HepG2 (cell line): Measurements from ENCODE around the gene AJUBA. TPM values are rescaled to one million over a fixed set of nuclear protein-coding genes. Genes with fewer than 3 reads are reported as not detected.

Experiments used
- CENPT ChIP-seq: sonication (generic); formaldehyde crosslinking; IDR thresholded peaks from 2 replicates; pipeline ENCODE4 v1.8.0; 2022; ENCODE audit warnings: low read depth, mild to moderate bottlenecking, moderate library complexity, missing genetic modification reagents
- FOXK2 ChIP-seq: fragments of 450-650 bp; IDR thresholded peaks from 2 replicates; pipeline ENCODE4 v1.6.1; 2016
- GFI1 ChIP-seq: sonication (generic); formaldehyde crosslinking; IDR thresholded peaks from 2 replicates; pipeline ENCODE4 v1.5.0; 2020; ENCODE audit warnings: missing genetic modification reagents, mild to moderate bottlenecking, borderline replicate concordance
- HNRNPUL1 ChIP-seq: fragments of 200-400 bp; formaldehyde crosslinking; IDR thresholded peaks from 2 replicates; pipeline ENCODE4 v1.6.1; 2017; ENCODE audit warnings: low read depth, mild to moderate bottlenecking, low read length, moderate library complexity
- KIAA2018 ChIP-seq: sonication (generic); formaldehyde crosslinking; IDR thresholded peaks from 2 replicates; pipeline ENCODE4 v1.5.0; 2020; ENCODE audit warnings: mild to moderate bottlenecking, missing genetic modification reagents, borderline replicate concordance
- NFE2L1 ChIP-seq: sonication (generic); formaldehyde crosslinking; IDR thresholded peaks from 2 replicates; pipeline ENCODE4 v1.4.0; 2020; ENCODE audit warnings: missing genetic modification reagents, mild to moderate bottlenecking, borderline replicate concordance
- POLR2A ChIP-seq, 2 experiments: IDR thresholded peaks; 2 replicates each; pipeline ENCODE4 v1.6.1; 2011; ENCODE audit warnings: low read depth in 2 of 2, low read length in 2 of 2, mild to moderate bottlenecking in 1 of 2, moderate library complexity in 1 of 2; ENCODE audit not compliant: insufficient read depth in 1 of 2
- SRY ChIP-seq: sonication (generic); formaldehyde crosslinking; IDR thresholded peaks from 2 replicates; pipeline ENCODE4 v1.8.0; 2022; ENCODE audit warnings: mild to moderate bottlenecking, missing genetic modification reagents
- TOE1 ChIP-seq: sonication (generic); formaldehyde crosslinking; IDR thresholded peaks from 2 replicates; pipeline ENCODE4 v1.4.0; 2020; ENCODE audit warnings: mild to moderate bottlenecking, missing genetic modification reagents
- ZNF83 ChIP-seq: sonication (generic); formaldehyde crosslinking; IDR thresholded peaks from 2 replicates; pipeline ENCODE4 v1.4.0; 2020; ENCODE audit warnings: missing genetic modification reagents, mild to moderate bottlenecking, borderline replicate concordance
- ZSCAN30 ChIP-seq: sonication (generic); formaldehyde crosslinking; IDR thresholded peaks from 2 replicates; pipeline ENCODE4 v1.5.0; 2020; ENCODE audit warnings: mild to moderate bottlenecking, missing genetic modification reagents
- polyA plus RNA-seq, 8 experiments: library from polyadenylated mRNA; depleted of rRNA in 3 of 8; stranded (reverse) in 7 of 8; unstranded in 1 of 8; fragments of >200 nt; fragmentation: Illumina TruSeq in 4 of 8; extraction: Trizol in 4 of 8; gene quantifications; 2 replicates each; pipeline versions ENCODE4 v1.2.1 to v1.2.3, GENCODE V29; 2011 to 2016; ENCODE audit warnings: low read depth in 4 of 8, missing spikeins in 1 of 8, mixed read lengths in 1 of 8; ENCODE audit not compliant: insufficient read depth in 1 of 8
- total RNA-seq, 5 experiments: library from RNA; depleted of rRNA; stranded (reverse); fragments of >200 nt; fragmentation: Illumina TruSeq; extraction: Trizol; gene quantifications; 2 replicates each; pipeline ENCODE4 v1.2.3, GENCODE V29; 2016; ENCODE audit warnings: low read depth in 1 of 5
- TF ChIP-seq, protein P1 (sequence below): sonication (generic); formaldehyde crosslinking; IDR thresholded peaks from 2 replicates; pipeline ENCODE4 v1.5.0; 2020; ENCODE audit warnings: mild to moderate bottlenecking, missing genetic modification reagents
- TF ChIP-seq, protein P2 (sequence below): sonication (generic); formaldehyde crosslinking; IDR thresholded peaks from 2 replicates; pipeline ENCODE4 v1.5.0; 2020; ENCODE audit warnings: mild to moderate bottlenecking, missing genetic modification reagents
- TF ChIP-seq, protein P3 (sequence below): sonication (generic); formaldehyde crosslinking; IDR thresholded peaks from 2 replicates; pipeline ENCODE4 v1.9.0; 2022; ENCODE audit warnings: missing genetic modification reagents, mild to moderate bottlenecking, borderline replicate concordance

AJUBA gene
- total and polyA plus RNA-seq, 2 of the 13 experiments (the other 11 are each of a cell fraction or from before 2014, with no cell fraction given) = 157 to 241 TPM

- TF ChIP-seq, protein P1, sequence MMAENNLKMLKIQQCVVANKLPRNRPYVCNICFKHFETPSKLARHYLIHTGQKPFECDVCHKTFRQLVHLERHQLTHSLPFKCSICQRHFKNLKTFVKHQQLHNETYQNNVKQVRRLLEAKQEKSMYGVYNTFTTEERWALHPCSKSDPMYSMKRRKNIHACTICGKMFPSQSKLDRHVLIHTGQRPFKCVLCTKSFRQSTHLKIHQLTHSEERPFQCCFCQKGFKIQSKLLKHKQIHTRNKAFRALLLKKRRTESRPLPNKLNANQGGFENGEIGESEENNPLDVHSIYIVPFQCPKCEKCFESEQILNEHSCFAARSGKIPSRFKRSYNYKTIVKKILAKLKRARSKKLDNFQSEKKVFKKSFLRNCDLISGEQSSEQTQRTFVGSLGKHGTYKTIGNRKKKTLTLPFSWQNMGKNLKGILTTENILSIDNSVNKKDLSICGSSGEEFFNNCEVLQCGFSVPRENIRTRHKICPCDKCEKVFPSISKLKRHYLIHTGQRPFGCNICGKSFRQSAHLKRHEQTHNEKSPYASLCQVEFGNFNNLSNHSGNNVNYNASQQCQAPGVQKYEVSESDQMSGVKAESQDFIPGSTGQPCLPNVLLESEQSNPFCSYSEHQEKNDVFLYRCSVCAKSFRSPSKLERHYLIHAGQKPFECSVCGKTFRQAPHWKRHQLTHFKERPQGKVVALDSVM (CRISPR knock-in tag) = no peak
- TF ChIP-seq GFI1 (CRISPR knock-in tag) (no peak), NFE2L1 (CRISPR knock-in tag) (no peak), SRY (no peak), TOE1 (CRISPR knock-in tag) (no peak), KIAA2018 (CRISPR knock-in tag) (no peak), FOXK2 (no peak), ZNF83 (CRISPR knock-in tag) (no peak), HNRNPUL1 (no peak), ZSCAN30 (no peak), POLR2A (IDR thresholded peaks at IDR 0.05; ENCODE audit: insufficient read depth in 1 of 2, low read depth in 2 of 2, low read length in 2 of 2) (no peak), CENPT (CRISPR knock-in tag) (no peak)
- TF ChIP-seq, protein P2, sequence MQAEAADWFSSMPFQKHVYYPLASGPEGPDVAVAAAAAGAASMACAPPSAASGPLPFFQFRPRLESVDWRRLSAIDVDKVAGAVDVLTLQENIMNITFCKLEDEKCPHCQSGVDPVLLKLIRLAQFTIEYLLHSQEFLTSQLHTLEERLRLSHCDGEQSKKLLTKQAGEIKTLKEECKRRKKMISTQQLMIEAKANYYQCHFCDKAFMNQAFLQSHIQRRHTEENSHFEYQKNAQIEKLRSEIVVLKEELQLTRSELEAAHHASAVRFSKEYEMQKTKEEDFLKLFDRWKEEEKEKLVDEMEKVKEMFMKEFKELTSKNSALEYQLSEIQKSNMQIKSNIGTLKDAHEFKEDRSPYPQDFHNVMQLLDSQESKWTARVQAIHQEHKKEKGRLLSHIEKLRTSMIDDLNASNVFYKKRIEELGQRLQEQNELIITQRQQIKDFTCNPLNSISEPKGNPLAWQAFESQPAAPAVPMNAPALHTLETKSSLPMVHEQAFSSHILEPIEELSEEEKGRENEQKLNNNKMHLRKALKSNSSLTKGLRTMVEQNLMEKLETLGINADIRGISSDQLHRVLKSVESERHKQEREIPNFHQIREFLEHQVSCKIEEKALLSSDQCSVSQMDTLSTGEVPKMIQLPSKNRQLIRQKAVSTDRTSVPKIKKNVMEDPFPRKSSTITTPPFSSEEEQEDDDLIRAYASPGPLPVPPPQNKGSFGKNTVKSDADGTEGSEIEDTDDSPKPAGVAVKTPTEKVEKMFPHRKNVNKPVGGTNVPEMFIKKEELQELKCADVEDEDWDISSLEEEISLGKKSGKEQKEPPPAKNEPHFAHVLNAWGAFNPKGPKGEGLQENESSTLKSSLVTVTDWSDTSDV (CRISPR knock-in tag) = no peak
- TF ChIP-seq, protein P3, sequence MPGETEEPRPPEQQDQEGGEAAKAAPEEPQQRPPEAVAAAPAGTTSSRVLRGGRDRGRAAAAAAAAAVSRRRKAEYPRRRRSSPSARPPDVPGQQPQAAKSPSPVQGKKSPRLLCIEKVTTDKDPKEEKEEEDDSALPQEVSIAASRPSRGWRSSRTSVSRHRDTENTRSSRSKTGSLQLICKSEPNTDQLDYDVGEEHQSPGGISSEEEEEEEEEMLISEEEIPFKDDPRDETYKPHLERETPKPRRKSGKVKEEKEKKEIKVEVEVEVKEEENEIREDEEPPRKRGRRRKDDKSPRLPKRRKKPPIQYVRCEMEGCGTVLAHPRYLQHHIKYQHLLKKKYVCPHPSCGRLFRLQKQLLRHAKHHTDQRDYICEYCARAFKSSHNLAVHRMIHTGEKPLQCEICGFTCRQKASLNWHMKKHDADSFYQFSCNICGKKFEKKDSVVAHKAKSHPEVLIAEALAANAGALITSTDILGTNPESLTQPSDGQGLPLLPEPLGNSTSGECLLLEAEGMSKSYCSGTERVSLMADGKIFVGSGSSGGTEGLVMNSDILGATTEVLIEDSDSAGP (CRISPR knock-in tag) = no peak
Measured at GRCh38 chr14:22978487-22978837, 3.9 kb downstream of the AJUBA start (continued).
